ENCODE measurements around the gene SKAP1.

Gene SKAP1

DNA sequence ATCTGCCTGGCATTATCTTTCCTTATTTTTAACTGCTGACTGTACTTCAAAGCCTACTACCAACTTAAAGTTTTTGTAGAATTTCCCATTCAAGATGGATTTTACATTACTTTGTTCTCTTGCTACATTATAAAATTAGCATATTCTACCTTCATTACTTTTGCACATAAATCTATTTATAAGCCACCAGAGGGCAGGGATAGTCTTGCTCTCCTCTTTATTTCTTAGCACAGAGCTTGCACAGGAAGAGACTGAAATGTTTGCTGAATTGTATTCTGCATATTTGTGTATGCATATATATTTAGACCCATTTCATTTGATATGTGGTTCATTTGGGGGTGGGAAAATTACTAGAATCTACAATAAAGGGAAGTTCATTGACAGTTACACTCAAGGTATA is 108.0 kb downstream of the SKAP1 start:
- in situ Hi-C loops (cut with HindIII; ENCODE audit: low sequenced_read_pairs): no loop called here
- peak; percentile 38 for DNase-seq (ENCODE audit: low read depth, low spot score)
- H3K4me3 ChIP-seq (ENCODE audit: low read depth, low read length): no peak overlapping the region
- TF ChIP-seq, protein P1, sequence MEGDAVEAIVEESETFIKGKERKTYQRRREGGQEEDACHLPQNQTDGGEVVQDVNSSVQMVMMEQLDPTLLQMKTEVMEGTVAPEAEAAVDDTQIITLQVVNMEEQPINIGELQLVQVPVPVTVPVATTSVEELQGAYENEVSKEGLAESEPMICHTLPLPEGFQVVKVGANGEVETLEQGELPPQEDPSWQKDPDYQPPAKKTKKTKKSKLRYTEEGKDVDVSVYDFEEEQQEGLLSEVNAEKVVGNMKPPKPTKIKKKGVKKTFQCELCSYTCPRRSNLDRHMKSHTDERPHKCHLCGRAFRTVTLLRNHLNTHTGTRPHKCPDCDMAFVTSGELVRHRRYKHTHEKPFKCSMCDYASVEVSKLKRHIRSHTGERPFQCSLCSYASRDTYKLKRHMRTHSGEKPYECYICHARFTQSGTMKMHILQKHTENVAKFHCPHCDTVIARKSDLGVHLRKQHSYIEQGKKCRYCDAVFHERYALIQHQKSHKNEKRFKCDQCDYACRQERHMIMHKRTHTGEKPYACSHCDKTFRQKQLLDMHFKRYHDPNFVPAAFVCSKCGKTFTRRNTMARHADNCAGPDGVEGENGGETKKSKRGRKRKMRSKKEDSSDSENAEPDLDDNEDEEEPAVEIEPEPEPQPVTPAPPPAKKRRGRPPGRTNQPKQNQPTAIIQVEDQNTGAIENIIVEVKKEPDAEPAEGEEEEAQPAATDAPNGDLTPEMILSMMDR (IDR thresholded peaks at IDR 0.05; ENCODE audit: low read depth, low read length): peak; percentile 10

DNA sequence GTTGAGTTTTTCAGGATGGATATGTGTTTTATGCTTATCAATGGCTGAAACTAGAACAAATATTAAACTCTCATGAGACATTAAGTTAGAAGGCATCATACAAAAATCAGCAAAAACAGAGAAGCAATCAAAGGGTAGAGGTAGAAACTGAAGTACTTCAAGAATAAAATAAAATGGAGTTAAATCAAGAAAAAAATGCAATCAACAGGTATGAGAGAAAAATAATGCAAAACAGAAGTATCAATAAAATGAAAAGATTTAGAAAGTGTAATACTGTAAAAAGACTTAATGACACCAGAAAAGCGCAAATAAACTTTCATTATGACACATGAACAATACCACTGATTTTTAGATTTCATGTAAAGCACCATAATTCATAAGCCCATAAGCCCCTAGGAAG is 112.3 kb downstream of the SKAP1 start:
- DNase-seq (ENCODE audit: low read depth, low spot score): no peak
- TF ChIP-seq, protein P1 (IDR thresholded peaks at IDR 0.05; ENCODE audit: low read depth, low read length): no peak
- in situ Hi-C loops (cut with HindIII; ENCODE audit: low sequenced_read_pairs): no loop called here

DNA sequence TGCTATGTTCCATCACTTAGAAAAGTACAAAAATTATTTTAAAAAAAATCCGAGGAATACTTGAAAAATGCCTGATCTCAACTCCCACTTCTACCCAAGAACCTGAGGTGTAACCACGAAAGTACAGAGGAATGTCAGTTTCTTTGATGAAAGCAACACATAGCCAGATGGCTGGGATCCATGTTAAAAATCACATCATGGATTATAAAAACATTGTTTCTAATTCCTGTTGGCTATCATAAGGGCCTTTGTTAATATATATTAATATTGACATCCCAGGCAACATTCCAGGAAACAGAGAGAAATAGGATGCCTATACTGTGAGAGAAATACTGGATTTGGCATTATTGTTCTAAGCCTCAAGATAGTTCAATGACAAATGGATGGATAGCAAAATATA is 115.3 kb downstream of the SKAP1 start:
- DNase-seq (ENCODE audit: low read depth, low spot score): no peak
- in situ Hi-C loops (cut with HindIII; ENCODE audit: low sequenced_read_pairs): no loop called here
- H3K4me3 ChIP-seq (ENCODE audit: low read depth, low read length): no peak overlapping the region
- TF ChIP-seq, protein P1 (IDR thresholded peaks at IDR 0.05; ENCODE audit: low read depth, low read length): no peak

More for the DNA sequence above, 112.3 kb downstream of the SKAP1 start:
- H3K4me3 ChIP-seq (ENCODE audit: low read depth, low read length): no peak overlapping the region

DNA sequence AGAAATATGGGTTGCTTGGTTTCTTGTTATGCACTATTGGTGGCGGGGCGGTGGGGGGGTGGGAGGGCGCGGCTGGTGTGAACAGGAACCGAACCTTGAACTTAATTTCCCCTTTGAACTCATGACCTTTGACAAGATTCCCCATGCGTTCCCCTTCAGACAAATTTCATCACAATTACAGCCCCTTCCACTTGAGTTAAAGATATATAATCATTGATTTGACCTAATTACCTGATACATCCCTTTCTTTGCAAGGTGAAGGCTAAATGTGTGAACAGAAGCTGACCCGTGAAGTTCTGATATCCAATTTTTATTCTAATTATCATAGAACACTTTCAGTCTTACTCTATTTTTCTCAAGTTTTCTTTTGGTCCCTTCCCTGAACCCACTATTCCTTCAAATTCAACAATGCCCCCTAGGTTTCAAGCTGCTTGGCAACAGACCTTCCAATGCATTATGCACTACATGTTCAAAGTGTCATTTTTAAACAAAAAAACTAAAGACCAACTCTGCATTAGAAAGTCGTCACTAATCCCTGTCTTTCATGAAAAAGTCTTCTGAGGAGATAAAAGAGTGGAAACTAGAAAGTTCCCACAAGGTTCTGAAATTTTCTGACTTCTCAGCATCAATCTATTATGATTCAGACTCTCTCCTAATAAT is 116.8 kb downstream of the SKAP1 start:
- DNase-seq (ENCODE audit: low read depth, low spot score): no peak

DNA sequence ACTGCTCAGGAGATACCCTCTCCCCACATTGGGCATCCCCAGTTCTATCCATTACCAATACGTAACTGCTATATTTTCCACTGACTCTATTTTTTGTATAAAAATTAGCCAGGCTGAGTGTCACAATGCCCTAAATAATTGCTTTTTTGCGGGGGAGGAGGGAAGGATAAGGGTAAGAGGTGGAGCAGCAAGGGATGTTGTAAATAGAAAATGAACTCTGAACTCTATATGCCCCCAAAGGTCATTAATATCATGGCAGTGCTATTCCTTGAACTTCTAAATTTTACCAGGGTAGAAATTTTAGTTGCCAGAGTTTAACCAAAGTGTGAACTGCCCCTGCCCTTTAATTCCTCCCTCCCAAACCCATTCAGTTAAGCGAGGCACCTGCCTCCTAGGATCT is 118.7 kb downstream of the SKAP1 start:
- no peak overlapping the region for H3K4me3 ChIP-seq (ENCODE audit: low read depth, low read length)
- in situ Hi-C loops (cut with HindIII; ENCODE audit: low sequenced_read_pairs): no loop called here
- no peak for DNase-seq (ENCODE audit: low read depth, low spot score)
- TF ChIP-seq, protein P1 (IDR thresholded peaks at IDR 0.05; ENCODE audit: low read depth, low read length): no peak

More for the DNA sequence above, 116.8 kb downstream of the SKAP1 start:
- H3K4me3 ChIP-seq (ENCODE audit: low read depth, low read length): no peak overlapping the region
- TF ChIP-seq, protein P1 (IDR thresholded peaks at IDR 0.05; ENCODE audit: low read depth, low read length): no peak
- in situ Hi-C loops (cut with HindIII; ENCODE audit: low sequenced_read_pairs): no loop called here

DNA sequence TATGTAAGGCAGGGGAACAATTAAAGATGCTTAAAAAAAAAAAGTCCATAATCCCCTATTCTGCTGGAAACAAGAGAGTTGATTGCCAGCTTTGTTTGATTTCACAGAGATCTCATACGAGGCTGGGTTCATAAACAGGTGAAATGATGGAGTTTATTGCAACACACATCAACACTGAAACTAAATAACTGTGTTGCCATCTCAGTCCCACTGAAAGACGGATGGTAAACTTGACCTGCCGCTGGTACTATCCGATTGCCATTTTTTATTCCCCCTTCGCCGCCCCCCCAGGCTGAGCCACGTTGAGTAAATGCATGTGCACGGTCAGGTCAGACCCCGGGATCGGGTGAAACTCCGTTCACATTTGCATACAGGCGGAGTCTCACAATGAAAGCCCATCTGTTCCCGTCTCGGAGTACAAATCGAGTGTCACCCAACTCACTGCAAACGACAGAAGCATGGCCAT is 119.2 kb downstream of the SKAP1 start:
- DNase-seq (ENCODE audit: low read depth, low spot score): no peak
- in situ Hi-C loops (cut with HindIII; ENCODE audit: low sequenced_read_pairs): no loop called here
- peak overlapping the region; percentile 4 for H3K4me3 ChIP-seq (ENCODE audit: low read depth, low read length)
- TF ChIP-seq, protein P1 (IDR thresholded peaks at IDR 0.05; ENCODE audit: low read depth, low read length): no peak

All from astrocyte of the spinal cord (primary cell).